ENCODE measurements around the gene ATP11C. TPM values are rescaled to one million over a fixed set of nuclear protein-coding genes. Genes with fewer than 3 reads are reported as not detected.
"Not testable (repeated sequence)": the region's sequence is repeated elsewhere in the genome, so short reads cannot be mapped to it uniquely, and the experiment has no call there.

ATP11C gene
- total RNA-seq, 2 donors from 2014 or later: 9.1 to 15.3 TPM

DNA sequence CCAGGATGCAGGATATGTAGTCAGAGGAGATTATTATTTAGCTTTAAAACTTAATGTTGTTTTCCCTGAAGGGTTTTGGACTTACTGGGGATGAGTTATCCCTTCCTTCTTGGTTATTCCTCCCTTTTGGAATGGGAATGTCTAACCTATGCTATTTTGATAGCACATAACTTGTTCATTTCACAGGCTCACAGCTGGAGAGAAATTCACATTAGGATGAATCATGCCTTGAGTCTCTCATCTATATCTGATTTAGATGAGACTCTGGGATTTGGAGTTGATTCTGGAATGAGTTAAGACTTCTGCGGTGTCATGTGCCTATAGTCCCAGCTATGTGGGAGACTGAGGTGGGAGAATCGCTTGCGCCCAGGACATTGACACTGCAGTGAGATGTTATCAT lies 81.1 kb downstream of the ATP11C start:
- TF ChIP-seq, protein P1, sequence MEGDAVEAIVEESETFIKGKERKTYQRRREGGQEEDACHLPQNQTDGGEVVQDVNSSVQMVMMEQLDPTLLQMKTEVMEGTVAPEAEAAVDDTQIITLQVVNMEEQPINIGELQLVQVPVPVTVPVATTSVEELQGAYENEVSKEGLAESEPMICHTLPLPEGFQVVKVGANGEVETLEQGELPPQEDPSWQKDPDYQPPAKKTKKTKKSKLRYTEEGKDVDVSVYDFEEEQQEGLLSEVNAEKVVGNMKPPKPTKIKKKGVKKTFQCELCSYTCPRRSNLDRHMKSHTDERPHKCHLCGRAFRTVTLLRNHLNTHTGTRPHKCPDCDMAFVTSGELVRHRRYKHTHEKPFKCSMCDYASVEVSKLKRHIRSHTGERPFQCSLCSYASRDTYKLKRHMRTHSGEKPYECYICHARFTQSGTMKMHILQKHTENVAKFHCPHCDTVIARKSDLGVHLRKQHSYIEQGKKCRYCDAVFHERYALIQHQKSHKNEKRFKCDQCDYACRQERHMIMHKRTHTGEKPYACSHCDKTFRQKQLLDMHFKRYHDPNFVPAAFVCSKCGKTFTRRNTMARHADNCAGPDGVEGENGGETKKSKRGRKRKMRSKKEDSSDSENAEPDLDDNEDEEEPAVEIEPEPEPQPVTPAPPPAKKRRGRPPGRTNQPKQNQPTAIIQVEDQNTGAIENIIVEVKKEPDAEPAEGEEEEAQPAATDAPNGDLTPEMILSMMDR (IDR thresholded peaks at IDR 0.05): no peak
- intact Hi-C loops (cut with DNase I): no loop called here
- no peak overlapping the region for H3K9ac ChIP-seq (ENCODE audit: low read depth in 2 of 2, low read length in 2 of 2)

DNA sequence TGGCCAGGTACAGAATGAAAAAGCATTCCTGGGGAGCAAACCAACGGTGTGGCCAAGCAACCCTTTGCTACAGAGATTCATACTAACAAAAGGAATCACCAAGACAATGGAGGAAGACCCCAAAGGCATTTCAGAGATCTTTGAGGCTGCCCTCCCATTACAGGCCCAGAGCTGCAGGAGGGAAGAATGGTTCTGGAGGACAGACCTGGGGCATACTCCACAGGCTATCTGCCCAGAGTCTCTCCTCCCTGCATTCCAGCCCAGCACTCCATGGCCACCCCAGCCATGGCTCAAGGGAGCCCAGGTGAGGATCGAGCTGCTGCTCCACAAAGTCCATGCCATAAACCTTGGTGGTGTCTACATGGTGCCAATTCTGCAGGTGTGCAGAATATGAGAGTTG lies 81.9 kb downstream of the ATP11C start:
- DNase-seq: no peak
- intact Hi-C loops (cut with DNase I): no loop called here
- Histone ChIP-seq H3K27ac (no peak overlapping the region), H3K36me3 (no peaks in the 10 kb centered on the region), H3K27me3 (no peaks in the 10 kb centered on the region), H3K4me1 (no peaks in the 10 kb centered on the region), H3K4me3 (no peak overlapping the region), H3K9ac (ENCODE audit: low read depth in 2 of 2, low read length in 2 of 2) (no peak overlapping the region), H3K9me3 (no peaks in the 10 kb centered on the region)
- TF ChIP-seq, protein P1 (IDR thresholded peaks at IDR 0.05): no peak

More for the DNA sequence above, 81.1 kb downstream of the ATP11C start:
- no peak overlapping the region for H3K4me3 ChIP-seq
- no peaks in the 10 kb centered on the region for H3K27me3 ChIP-seq
- H3K27ac ChIP-seq: no peak overlapping the region
- no peak for DNase-seq
- no peaks in the 10 kb centered on the region for H3K9me3 ChIP-seq
- H3K4me1 ChIP-seq: no peaks in the 10 kb centered on the region
- H3K36me3 ChIP-seq: no peaks in the 10 kb centered on the region

DNA sequence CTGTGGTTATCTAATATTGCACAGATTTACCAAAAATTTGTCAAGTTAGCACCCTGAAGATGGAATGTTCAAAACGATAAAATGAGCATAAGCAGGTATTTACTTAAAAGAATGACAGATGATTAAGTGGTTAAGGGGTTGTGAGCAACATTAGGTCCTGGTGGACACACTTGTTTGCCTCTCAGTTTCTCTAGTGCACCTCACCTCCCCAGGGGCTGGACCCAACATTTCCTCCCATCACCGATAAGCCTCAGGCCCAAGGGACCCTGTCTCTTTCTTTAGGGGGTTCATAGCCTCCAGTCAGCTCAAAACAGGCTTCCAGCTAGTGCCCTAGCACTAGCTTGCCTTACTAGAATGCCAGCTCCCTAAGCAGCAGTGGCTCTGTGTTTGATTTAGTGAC lies 88.0 kb downstream of the ATP11C start:
- Histone ChIP-seq H3K4me3 (no peak overlapping the region), H3K36me3 (no peaks in the 10 kb centered on the region), H3K4me1 (no peaks in the 10 kb centered on the region), H3K9me3 (no peaks in the 10 kb centered on the region), H3K9ac (ENCODE audit: low read depth in 2 of 2, low read length in 2 of 2) (no peak overlapping the region), H3K27ac (no peak overlapping the region), H3K27me3 (no peaks in the 10 kb centered on the region)
- intact Hi-C loops (cut with DNase I): no loop called here
- TF ChIP-seq, protein P1 (IDR thresholded peaks at IDR 0.05): no peak
- DNase-seq: no peak

DNA sequence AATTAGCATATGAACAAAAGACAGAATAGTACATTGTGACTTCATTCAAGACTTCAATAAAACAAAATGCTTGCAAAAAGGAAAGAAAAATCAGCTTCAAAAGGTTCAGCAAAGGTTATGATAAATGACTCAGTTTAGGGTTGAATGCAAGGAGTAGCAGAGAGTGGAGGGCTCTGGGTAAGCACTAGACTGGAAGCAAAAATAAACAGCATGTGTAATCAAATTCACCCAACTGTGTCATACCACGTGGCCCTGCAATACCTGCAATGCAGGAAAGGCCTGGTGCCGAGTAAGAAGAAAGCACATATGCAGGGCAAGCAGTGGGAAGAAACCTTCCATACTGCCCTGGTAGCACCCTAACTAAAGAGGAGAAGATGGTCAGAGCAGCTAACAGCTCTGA lies 88.7 kb downstream of the ATP11C start:
- Histone ChIP-seq H3K27ac (no peak overlapping the region), H3K4me3 (no peak overlapping the region), H3K27me3 (no peaks in the 10 kb centered on the region), H3K9ac (ENCODE audit: low read depth in 2 of 2, low read length in 2 of 2) (no peak overlapping the region), H3K36me3 (no peaks in the 10 kb centered on the region), H3K9me3 (no peaks in the 10 kb centered on the region), H3K4me1 (no peaks in the 10 kb centered on the region)
- TF ChIP-seq, protein P1 (IDR thresholded peaks at IDR 0.05): no peak
- no peak for DNase-seq
- intact Hi-C loops (cut with DNase I): no loop called here

DNA sequence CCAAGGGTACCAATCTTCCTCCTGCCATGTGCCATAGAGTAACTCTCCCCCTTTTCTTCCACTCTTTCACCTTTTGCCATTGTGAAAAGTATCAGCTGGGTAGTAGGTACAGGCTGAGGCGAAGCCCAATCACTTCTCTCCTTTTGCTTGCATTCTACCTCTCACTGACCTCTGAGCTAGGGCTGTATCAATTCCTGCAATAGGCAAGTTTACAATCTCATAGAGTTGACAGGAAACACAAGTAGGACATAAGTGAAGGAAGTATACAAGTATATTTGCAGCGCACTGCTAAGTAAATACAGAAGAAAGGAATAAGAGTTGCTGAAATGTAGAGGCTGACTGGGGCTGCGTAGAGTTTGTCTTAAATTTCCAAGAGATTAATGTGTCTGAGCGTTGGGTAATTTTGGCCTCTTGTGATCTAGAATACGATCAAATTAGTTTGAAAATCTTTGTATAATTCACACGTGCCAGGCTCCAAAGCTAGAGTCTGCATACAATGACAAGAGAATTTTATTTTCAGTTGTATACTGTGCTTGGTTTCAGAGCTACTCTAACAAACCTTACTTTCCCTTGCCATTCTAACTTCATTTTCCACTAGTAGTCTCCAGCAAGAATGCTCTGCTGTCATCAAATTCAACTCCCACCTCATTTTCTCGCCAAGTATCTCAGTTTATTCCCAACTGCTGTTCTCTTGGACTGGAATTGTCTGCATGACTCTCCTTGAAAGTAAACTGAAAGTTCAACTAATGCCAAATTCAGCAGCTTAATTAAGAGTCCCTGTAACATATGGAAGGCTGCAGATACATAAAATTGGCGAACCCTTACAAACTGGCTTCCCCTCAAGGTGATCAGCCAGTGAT lies 90.3 kb downstream of the ATP11C start:
- TF ChIP-seq, protein P1 (IDR thresholded peaks at IDR 0.05): no peak
- H3K4me3 ChIP-seq: no peak overlapping the region
- intact Hi-C loops (cut with DNase I): no loop called here
- no peak for DNase-seq
- no peaks in the 10 kb centered on the region for H3K27me3 ChIP-seq
- H3K27ac ChIP-seq: no peak overlapping the region
- no peaks in the 10 kb centered on the region for H3K4me1 ChIP-seq
- H3K9ac ChIP-seq (ENCODE audit: low read depth in 2 of 2, low read length in 2 of 2): no peak overlapping the region
- no peaks in the 10 kb centered on the region for H3K36me3 ChIP-seq
- no peaks in the 10 kb centered on the region for H3K9me3 ChIP-seq

DNA sequence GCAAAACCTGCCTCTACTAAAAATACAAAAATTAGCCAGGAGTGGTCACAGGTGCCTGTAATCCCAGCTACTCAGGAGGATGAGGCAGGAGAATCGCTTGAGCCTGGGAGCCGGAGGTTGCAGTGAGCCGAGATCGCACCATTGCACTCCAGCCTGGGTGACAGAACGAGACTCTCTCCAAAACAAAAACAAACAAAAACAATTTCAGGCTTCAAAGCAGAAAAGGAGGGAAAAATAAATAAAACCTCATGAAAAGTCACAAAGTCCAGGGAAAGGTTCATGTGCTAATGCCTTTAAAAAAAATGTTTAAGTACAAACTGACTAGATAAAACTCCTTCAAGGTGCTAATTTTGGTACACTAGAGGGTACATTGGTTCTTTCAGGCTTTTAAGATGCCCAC lies 96.5 kb downstream of the ATP11C start:
- not testable (repeated sequence) for H3K27me3 ChIP-seq; H3K4me3 ChIP-seq; H3K9ac ChIP-seq (ENCODE audit: low read depth in 2 of 2, low read length in 2 of 2); H3K4me1 ChIP-seq; DNase-seq; H3K27ac ChIP-seq; H3K9me3 ChIP-seq; H3K36me3 ChIP-seq
- intact Hi-C loops (cut with DNase I): loop anchor here (10.0 kb wide), 1 partner anchor 98 kb away; the partner anchor contains the start of gene ATP11C

Measured in colonic mucosa (tissue), 4 donors.